Measurements from ENCODE around the gene GOLGA3.
"Not testable (repeated sequence)": the region's sequence is repeated elsewhere in the genome, so short reads cannot be mapped to it uniquely, and the experiment has no call there.

GOLGA3 gene, protein sequence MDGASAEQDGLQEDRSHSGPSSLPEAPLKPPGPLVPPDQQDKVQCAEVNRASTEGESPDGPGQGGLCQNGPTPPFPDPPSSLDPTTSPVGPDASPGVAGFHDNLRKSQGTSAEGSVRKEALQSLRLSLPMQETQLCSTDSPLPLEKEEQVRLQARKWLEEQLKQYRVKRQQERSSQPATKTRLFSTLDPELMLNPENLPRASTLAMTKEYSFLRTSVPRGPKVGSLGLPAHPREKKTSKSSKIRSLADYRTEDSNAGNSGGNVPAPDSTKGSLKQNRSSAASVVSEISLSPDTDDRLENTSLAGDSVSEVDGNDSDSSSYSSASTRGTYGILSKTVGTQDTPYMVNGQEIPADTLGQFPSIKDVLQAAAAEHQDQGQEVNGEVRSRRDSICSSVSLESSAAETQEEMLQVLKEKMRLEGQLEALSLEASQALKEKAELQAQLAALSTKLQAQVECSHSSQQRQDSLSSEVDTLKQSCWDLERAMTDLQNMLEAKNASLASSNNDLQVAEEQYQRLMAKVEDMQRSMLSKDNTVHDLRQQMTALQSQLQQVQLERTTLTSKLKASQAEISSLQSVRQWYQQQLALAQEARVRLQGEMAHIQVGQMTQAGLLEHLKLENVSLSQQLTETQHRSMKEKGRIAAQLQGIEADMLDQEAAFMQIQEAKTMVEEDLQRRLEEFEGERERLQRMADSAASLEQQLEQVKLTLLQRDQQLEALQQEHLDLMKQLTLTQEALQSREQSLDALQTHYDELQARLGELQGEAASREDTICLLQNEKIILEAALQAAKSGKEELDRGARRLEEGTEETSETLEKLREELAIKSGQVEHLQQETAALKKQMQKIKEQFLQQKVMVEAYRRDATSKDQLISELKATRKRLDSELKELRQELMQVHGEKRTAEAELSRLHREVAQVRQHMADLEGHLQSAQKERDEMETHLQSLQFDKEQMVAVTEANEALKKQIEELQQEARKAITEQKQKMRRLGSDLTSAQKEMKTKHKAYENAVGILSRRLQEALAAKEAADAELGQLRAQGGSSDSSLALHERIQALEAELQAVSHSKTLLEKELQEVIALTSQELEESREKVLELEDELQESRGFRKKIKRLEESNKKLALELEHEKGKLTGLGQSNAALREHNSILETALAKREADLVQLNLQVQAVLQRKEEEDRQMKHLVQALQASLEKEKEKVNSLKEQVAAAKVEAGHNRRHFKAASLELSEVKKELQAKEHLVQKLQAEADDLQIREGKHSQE (N-terminal part only)

DNA sequence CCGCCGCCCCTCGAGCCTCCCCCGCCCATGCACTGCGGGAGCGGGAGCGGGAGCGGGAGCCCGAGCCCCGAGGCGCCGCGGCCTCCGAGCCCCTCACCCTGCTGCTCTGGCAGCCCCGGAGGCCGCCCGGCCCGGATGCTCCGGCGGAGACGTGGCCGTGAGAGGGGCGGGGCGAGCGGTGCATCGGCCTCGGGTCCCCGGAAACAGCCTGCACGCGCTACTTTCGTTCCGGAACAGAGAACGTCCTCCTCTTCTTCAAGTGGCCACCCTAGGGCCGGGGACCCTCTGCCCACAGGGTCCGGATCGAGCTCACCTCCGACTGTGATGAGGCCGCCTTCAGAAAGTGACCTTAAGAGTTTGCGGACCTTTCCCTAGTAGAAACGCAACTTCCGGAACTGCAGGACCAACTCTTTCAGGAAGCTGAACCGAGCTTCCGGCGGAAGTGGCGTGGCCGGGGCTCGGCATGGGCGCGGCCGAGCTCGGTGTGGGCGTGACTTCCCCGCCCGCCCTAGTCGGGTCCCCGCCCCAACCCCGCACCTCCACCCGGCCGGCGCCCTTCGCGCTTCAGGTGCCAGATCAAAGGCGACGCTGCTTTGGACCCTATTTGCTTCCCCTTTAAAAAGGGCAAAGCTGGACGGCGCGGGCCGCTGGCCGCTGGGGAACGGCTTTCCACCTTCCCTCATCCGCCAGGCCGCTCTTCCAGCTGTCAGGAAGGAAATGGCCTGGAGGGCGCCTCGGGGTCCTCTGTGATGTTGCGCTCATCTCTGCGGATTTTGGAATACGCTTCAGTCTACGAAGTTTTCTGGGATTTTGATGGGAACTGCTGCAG lies at the start of gene GOLGA3:
Gene GOLGA3, minus strand, starts transcription at position 164 of the 829 bp plus-strand sequence. CDS start 6,741 bp downstream, outside the sequence.
- peak; percentile 94 to 96 for DNase-seq

DNA sequence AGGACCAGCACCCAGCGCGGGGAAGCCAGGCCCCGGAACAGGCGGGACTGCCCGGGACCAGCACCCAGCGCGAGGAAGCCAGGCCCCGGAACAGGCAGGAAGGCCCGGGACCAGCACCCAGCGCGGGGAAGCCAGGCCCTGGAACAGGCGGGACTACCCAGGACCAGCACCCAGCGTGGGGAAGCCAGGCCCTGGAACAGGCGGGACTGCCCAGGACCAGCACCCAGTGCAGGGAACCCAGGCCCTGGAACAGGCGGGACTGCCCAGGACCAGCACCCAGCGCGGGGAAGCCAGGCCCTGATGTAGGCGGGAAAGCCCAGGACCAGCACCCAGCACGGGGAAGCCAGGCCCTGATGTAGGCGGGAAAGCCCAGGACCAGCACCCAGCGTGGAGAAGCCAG lies 46.0 kb upstream of the GOLGA3 start:
- not testable (repeated sequence) for DNase-seq

DNA sequence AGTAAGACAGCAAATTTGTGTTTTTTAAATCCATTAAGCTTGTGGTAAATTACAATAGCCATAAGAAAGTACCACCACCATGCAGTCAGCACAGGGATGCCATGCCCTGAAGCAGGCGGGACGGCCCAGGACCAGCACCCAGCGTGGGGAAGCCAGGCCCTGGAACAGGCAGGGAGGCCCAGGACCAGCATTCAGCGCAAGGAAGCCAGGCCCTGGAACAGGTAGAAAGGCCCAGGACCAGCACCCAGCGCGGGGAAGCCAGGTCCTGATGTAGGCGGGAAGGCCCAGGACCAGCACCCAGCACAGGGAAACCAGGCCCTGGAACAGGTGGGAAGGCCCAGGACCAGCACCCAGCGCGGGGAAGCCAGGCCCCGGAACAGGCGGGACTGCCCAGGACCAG lies 45.5 kb upstream of the GOLGA3 start:
- no peak for DNase-seq

DNA sequence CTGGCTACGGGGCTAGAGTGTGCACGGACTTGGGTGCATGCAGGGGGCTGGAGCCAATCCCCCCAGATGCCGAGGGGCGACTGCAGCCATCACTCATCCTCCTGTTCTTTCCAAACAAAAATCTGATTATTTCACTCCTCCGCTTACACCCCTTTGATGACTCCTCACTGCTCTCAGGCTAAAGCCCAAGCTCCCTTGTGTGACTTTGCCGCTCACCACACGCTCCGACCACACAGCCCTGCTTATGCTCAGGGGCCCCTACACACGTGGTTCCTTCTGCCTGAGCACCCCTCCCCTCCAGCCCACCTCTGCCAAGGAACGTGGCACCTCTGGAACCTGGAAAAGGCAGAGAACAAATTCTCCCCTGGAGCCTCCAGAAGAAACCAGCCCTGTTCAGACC lies 45.1 kb upstream of the GOLGA3 start:
- no peak for DNase-seq

DNA sequence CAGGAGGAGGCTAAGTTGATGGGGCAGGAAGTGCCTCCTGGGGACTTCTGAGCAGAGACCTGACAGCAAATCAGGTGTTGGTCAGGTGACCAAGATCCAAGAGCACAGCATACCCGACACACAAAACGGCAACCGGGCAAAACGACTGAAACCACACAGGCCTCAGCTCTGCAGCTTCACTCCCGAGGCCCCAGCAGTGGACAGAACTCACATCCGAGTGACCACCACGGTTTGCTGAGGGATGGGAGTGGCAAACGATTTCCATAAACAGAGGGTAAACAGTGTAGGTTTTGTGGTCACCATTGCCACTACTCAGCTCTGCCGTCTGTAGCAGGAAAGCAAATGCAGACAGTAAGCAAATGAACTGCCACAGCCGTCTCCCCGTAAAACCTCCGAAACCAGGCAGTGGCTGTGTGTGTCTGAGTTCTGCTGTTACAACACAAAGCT lies 44.3 kb upstream of the GOLGA3 start:
- DNase-seq, result no peak

DNA sequence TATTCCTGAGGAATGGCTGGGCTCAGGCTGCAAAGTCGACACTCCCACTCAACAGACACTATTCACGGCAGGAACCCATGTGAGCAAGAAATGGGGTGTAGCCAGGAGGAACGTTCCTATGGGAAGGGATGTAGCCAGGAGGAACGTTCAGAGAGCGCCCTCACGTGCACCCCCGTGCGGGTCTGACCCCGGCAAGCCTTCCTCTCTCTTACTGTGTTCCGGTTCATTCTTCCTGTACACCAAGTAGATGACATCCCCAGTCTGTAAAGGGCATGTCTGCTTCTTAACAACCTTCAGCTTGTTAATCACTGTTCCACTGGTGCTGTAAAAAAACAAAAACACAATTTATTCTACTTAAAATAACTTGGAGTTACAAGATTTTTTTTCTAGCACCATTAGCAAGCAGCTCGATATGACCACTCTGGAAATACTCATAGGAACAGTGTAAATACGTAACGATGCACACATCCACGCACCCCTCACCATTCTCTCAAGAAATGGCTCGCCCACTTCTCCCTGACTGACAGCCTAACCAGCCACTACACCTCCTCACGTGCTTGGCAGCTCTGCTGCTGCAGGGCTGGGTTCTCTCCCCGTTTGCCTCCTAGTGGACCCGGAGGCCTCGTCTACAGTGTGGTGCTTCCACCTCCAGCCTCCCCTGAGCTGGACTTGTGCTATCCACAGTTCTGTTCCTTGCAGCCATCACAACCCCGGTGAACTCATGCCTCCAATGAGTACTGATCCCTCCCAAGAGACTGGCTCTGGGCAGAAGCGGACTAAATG lies 43.6 kb upstream of the GOLGA3 start:
- DNase-seq, result no peak

DNA sequence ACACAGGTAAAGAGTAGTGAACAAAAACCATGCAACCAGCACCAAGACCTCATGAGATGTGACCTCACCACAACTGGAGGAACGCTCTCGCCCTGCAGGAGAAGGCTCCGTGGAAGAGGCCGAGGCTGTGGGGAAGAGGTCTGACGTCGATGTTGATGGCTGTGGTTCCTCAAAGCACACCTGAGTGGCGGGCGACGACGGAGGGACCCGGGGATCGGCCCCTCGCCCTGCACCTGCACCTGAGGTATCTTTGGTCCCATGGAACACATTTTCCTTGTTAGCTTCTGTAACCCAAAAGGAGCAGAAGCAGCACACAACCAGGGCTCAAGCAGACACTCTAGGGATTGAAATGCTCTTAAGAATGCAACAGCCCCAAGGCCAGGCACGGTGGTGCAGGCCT lies 40.9 kb upstream of the GOLGA3 start:
- DNase-seq, result no peak

DNA sequence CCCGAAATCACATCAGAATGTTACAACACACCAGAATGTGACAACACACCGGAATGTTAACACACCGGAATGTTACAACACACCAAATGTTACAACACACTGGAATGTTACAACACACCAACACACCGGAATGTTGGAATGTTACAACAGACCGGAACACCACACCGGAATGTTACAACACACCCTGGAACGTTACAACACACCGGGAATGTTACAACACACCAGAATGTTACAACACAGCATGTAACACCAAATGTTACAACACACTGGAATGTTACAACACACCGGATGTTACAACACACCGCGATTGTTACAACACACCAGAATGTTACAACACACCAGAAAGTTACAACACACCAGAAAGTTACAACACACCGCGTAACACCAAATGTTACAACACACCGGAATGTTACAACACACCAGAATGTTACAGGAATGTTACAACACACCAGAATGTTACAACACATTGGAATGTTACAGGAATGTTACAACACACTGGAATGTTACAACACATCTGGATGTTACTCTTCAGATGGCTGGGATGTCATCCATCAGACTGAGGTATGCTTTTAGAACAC lies 37.7 kb upstream of the GOLGA3 start:
- no peak for DNase-seq

DNA sequence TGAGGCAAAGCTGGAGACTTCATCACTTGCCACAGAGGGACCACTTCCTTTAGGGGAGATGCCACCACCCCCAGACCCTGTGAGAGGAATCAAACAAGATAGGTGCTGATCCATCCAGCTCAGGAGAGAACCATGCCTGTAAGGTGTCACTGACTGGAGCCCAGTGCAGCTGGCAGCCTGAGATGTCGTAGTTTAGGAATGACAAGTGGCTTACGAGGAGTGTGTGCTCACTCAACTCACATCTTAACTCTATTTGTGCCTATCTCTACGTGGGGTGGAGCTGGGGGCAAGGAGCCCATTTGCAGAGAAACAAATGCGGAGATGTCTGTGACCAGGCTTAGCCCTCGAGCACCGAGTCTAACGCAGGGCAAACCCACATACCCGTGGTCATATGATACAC lies 32.9 kb upstream of the GOLGA3 start:
- DNase-seq, result no peak

DNA sequence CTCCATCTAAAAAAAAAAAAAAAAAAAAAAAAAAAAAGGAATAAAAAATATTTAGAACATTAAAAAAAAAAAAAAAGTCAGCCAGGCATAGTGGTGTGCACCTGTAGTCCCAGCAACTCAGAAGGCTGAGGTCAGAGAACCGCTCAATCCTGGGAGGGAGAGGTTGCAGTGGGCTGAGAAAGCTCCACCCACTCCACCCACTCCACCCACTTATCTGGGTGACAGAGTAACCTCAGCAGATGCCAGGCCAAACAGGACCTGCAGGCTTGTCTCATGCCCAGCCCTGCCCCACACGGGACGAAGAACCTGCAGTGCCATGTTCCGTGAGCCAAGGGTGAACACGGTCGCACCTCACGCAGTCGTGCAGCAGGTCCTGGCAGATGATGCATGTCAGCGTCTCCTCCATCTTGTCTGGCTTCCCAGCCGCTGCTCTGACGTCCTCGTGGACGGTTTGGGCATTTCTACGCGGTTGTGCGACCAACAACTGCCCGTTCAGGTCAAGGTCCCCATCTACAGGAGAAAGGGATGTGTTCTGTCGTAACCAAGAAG lies 30.1 kb upstream of the GOLGA3 start:
- DNase-seq, result no peak

DNA sequence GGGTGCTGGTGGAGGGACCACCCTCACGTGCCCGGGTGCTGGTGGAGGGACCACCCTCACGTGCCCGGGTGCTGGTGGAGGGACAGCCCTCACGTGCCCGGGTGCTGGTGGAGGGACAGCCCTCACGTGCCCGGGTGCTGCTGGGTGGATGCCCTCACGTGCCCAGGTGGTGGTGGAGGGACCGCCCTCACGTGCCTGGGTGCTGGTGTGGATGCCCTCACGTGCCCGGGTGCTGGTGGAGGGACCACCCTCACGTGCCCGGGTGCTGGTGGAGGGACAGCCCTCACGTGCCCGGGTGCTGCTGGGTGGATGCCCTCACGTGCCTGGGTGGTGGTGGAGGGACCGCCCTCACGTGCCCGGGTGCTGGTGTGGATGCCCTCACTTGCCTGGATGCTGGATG lies 28.4 kb upstream of the GOLGA3 start:
- DNase-seq, result not testable (repeated sequence)

DNA sequence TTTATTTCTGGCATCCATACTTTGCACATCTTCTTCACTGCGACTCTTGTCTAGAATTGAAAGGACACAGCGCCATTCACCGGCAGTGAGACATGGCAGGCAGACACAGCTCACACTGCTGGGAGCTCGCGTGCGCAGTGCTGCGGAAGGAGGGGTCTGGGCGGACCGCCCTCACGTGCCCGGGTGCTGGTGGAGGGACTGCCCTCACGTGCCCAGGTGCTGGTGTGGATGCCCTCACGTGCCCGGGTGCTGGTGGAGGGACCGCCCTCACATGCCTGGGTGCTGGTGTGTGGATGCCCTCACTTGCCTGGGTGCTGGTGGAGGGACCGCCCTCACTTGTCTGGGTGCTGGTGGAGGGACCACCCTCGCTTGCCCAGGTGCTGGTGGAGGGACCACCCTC lies 27.9 kb upstream of the GOLGA3 start:
- DNase-seq, result no peak

DNA sequence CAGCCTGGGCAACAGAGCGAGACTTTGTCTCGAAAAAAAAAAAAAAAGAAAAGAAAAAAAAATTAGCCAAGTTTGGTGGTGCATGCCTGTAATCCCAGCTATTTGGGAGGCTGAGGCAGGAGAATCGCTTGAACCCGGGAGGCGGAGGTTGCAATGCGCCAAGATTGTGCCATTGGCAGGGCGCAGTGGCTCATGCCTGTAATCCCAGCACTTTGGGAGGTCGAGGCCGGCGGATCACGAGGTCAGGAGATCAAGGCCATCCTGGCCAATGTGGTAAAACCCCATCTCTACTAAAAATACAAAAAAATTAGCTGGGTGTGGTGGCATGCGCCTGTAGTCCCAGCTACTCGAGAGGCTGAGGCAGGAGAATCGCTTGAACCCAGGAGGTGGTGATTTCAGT lies 26.5 kb upstream of the GOLGA3 start:
- not testable (repeated sequence) for DNase-seq

DNA sequence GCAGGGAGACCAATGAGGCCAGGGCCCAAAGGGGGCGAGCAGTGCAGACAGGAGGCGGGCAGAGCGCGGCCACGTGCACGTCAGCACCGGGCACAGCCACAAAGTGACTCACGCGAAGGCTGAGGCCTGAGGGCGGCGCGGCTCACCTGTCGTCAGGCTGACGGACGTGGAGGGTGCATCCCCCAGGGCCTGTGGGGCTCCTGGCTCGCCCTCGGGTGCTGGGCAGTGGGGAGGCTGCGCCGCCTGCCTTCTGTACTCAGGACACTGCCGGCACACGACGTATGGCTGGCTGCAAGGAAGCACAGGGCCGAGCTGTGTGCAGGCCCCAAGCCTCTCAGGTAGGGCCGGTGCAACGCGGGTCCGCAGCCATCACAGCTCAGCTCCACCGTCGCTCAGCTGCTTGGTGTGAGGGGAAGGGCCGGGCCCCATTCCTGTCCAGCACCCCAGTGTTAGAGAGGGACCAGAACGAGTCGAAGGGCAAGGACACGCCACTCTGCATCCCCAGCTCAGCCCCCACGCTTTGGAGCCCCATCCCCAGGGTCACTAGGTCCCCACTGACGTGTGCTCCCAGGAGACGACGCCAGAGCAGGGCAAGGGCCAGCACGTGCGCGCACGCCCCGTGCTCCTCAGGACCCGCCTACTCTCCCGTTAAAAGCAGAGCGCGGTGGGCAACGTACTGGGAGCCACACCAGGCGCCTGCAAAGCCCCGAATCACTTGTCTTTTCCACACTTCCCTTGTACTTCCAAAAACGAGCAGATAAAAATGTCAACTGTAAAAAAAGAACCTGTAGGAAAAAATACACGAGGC lies 24.8 kb upstream of the GOLGA3 start:
- DNase-seq, result no peak

DNA sequence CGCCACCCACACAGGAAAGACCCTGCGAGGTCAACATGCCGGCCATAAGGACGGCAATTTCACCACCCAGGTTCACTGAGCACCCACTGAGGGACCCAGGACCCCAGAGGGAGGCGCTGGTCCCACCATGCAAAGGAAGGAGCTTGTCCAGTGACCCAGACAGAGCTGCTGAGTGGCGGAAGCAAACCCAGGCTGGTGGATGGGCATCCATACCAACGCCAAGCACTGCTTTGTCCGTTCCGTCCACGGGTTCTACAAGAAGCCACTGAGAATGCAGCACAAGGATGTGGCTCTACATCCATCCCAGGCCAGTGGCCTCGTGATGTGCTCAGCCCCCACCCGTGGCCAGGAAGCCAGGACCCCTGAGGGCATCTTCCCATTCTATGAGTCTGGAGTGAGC lies 23.8 kb upstream of the GOLGA3 start:
- no peak for DNase-seq

DNA sequence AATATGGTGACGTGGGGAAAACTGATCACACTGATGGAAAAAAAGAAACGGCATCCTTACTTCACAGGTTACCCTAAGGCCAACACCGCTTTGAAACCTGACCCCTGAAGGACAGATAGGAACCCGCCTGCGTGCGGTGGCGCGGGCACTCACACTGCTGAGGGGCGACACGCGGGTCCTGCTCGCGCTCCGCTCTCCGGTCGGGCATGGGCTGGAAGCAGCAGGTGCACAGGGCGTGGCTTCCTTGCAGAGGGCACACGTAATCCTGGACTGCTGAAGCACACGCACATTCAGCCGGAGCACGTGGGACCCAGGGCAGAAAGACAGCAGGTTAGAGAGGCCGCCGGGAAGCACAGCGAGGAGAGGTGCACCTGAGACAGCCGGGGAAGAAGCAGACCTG lies 22.8 kb upstream of the GOLGA3 start:
- no peak for DNase-seq

DNA sequence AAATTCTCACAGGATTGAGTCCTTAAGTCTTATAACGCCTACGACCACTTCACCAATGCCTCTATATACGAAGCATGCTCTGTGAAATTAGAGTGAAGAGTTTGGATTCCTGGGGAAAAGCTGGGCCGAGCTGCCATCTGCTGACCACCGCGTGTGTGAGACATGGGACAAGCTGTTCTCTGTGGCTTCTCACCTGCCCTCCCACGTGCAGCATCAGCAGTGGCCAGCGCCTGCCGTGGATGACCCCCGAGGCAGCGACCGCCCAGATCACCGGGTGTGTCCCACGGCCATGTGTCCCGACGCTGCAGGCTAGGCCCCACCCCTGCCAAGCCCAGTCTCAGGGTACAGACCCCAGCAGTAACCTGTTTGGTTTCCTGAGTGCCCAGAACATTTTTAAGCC lies 21.6 kb upstream of the GOLGA3 start:
- DNase-seq, result no peak

DNA sequence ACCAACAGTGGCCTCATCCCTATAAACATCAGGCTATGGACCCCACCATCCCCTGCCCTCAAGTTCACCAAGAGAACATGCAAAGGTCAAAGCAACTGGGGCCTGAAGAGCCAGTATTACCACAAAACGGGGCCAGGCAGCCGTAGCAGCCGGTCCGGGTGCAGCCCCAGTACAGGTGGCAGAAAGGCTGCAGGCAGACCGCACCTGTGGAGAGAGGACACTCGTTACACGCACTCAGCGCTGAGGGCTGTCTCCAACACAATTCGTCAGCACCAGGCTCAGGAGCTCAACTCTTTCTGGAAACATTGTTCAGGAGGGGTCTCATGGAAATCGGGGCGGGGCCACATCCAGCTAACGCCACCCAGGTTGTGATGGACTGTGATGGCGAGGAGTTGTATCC lies 19.9 kb upstream of the GOLGA3 start:
- no peak for DNase-seq
